Astrocyte of the cerebellum (primary cell): ENCODE data around the gene RPL36.
A peak's percentile ranks its signal among the peaks of the same experiment; 100 is the strongest.

Experiments
- DNase-seq: peaks from one replicate; pipeline ENCODE4 v3.0.0-alpha.2; 2011; ENCODE audit warnings: low read depth
- H3K4me3 ChIP-seq: 2 replicates; pipeline ENCODE4 v1.5.1; 2011; ENCODE audit warnings: mild to moderate bottlenecking, low read depth, low read length, moderate library complexity
- in situ Hi-C: cut with HindIII; loops from 2 replicates; pipeline ENCODE4 v1.10.0; 2017; ENCODE audit warnings: low sequenced_read_pairs
- TF ChIP-seq, protein P1 (sequence below): IDR thresholded peaks from 2 replicates; pipeline ENCODE4 v1.5.1; 2012; ENCODE audit warnings: low read length, low read depth, moderate library complexity, mild to moderate bottlenecking; ENCODE audit errors: missing control alignments

RPL36 gene

DNA sequence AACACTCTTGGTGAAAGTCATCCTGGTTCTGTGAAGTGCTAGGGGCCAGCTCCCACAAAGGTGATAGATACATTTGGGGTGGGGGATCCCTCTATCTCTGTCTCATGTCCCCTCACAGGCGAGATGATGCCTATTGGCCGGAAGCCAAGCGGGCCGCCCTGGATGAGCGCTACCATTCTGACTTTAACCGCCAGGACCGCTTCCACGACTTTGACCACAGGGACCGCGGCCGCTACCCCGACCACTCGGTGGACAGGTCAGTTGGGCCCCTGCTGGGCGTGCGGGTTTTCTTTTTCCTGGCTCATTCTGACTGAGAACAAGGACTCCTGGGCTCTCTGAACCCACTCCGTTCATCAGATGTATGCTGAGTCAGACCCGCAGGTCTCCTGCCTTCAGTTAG, 26.2 kb upstream of the RPL36 start:
- in situ Hi-C loops: no loop called here
- DNase-seq: no peak
- TF ChIP-seq, protein P1, sequence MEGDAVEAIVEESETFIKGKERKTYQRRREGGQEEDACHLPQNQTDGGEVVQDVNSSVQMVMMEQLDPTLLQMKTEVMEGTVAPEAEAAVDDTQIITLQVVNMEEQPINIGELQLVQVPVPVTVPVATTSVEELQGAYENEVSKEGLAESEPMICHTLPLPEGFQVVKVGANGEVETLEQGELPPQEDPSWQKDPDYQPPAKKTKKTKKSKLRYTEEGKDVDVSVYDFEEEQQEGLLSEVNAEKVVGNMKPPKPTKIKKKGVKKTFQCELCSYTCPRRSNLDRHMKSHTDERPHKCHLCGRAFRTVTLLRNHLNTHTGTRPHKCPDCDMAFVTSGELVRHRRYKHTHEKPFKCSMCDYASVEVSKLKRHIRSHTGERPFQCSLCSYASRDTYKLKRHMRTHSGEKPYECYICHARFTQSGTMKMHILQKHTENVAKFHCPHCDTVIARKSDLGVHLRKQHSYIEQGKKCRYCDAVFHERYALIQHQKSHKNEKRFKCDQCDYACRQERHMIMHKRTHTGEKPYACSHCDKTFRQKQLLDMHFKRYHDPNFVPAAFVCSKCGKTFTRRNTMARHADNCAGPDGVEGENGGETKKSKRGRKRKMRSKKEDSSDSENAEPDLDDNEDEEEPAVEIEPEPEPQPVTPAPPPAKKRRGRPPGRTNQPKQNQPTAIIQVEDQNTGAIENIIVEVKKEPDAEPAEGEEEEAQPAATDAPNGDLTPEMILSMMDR: no peak
- no peak overlapping the region for H3K4me3 ChIP-seq

DNA sequence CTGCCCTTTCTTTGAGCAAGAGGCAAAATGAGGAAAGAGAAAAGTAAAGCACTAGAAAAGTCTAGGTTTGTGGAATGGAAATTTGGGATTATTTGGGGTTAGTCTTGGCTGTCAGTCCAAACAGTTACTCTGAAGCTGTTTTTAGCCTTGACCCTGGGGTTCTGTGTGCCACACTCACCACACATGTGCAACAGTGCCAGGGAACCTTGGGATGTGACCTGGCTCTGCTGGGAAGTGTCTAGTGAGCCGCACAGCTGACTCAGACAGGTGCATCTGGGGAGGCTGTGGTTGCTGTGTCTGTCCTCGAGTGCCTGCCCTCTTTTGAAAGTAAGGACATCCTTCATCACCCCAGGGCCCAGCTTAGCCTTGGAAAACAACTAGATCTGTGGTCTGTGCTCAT, 25.6 kb upstream of the RPL36 start:
- TF ChIP-seq, protein P1: no peak
- no peak overlapping the region for H3K4me3 ChIP-seq
- in situ Hi-C loops: no loop called here
- DNase-seq: no peak

DNA sequence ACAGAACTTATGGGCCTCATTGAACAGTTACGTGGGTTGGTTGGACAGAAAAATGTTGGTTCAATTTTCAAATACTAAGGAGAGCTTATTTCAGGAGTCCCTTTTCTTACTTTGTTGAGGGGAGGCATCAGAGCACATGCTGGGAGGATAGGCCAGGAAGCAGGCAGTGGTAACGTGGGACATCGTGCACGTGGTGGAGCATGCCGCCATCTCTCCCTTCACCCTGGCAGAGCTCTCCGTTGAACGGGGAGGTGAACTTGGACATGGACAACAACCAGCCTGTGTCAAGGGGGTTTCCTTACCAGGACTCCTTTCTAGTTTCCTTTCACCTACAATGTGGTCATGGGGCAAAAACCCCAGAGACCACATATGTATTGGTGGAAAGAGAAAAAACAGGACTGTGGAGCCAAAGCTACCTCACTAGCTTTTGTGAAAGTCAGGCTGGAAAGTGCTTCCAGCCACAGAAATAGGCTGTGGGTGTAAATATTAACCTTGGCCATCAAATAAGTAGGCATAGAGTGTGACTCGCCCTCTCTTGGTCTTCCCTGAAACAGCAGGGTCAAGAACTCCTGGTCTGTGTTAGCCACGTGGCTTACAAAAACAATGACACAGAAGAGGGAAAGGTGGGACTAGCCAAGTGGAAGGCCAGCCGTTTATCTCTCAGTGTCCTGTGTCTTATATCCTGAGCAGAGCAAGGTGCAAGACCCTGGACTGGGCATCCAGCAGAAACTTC, 24.1 kb upstream of the RPL36 start:
- in situ Hi-C loops: no loop called here
- TF ChIP-seq, protein P1: peak; percentile 27
- peak; percentile 19 for DNase-seq
- no peak overlapping the region for H3K4me3 ChIP-seq

DNA sequence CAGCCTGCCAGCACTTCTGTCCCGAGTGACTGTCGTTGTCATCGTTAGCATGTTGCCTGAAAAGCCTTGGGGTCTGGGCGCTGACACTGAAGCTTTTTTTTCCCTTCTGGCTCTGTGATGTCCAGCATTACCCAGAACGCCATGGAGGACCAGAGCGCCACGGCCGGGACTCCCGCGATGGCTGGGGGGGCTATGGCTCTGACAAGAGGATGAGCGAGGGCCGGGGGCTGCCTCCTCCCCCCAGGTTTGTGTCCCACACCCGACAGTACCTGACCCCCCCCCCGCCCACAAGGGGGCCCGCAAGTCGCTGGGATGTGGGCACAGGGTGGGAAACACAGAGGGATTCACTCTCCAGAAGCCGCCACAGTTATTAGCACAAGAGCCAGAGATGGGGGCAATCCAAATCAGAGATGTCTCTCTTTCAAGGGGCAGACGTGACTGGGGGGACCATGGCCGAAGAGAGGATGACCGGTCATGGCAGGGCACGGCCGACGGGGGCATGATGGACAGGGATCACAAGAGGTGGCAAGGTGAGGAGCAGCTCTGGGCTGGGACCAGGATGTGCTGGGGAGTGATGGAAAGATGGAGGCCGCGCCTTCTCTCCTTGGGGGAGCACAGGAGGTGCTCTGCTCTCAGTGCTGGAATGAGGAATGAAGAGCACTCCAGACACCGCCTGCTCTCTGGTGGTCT, 23.0 kb upstream of the RPL36 start:
- in situ Hi-C loops: no loop called here
- no peak overlapping the region for H3K4me3 ChIP-seq
- DNase-seq: no peak

DNA sequence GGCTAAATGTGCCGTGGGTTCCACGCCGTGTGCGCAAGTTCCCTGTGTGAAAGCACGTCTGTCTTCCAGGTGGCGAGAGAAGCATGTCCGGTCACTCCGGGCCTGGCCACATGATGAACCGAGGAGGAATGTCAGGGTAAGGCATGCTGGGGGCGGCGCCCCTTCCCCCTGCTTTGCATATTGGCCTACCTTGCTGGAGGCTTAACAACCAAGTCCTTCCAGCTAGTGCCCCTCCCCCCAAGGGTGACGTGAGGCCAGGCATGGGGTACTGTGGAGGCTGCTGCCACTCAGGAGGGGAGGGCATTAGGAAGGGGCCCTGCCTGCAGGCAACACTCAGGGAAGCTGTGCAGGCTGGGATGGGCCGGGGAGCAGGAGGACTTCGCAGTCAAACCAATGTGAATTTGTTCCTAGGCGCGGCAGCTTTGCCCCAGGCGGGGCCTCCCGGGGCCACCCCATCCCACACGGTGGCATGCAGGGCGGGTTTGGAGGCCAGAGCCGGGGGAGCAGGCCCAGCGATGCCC, 22.3 kb upstream of the RPL36 start:
- no peak overlapping the region for H3K4me3 ChIP-seq
- TF ChIP-seq, protein P1: no peak
- in situ Hi-C loops: no loop called here
- DNase-seq: no peak

More for the DNA sequence above, 23.0 kb upstream of the RPL36 start:
- TF ChIP-seq, protein P1: no peak

DNA sequence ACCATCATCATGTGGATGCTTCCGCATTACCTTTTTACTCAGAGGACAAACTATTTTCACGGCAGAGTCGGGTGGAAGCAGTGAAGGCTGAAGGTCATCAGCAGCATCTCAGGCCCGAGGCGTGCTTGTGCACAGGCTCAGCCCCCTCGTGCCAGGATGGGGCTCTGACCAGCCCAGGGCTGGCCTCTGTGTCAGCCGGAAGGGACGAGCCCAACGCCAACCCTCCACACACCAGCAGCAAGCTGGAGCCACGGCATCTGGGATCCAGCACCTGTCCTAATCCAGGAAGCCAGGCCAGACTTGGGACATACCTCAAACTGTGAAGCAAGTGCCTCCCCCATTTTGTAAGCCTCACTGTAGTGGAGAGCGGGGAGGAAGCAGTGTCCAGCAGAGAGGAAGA, 20.9 kb upstream of the RPL36 start:
- no peak for DNase-seq
- no peak overlapping the region for H3K4me3 ChIP-seq
- in situ Hi-C loops: no loop called here
- TF ChIP-seq, protein P1: no peak
